Erythroblast (primary cell): Measurements from ENCODE around the gene SORCS3.

ENCODE experiments used
- GATA1 ChIP-seq: IDR thresholded peaks from 2 replicates; pipeline ENCODE4 v1.6.1; 2011; ENCODE audit warnings: low read depth, mild to moderate bottlenecking, control low read depth, low read length, moderate library complexity
- POLR2A ChIP-seq: IDR thresholded peaks from 2 replicates; pipeline ENCODE4 v1.6.1; 2011; ENCODE audit warnings: mild to moderate bottlenecking, low read length

GRCh38 chr10:105210546-105210945 is 569.5 kb downstream of the SORCS3 start:
- TF ChIP-seq POLR2A (no peak), GATA1 (no peak)
